NCI-H82 (cell line): ENCODE results near the gene PRKAR1A.
"Not testable (repeated sequence)": the region's sequence is repeated elsewhere in the genome, so short reads cannot be mapped to it uniquely, and the experiment has no call there.

Experiments
- DNase-seq: peaks from one replicate; lab custom pipeline; 2025; lab: John Stamatoyannopoulos, UW

The PRKAR1A gene

GRCh38 chr17:68511671-68512246 is 471 bp upstream of the PRKAR1A start:
- peak; percentile 89 for DNase-seq

GRCh38 chr17:68512960-68513474 is 787 bp downstream of the PRKAR1A start:
- DNase-seq, result peak; percentile 43

GRCh38 chr17:68513932-68514331 is 1.7 kb downstream of the PRKAR1A start:
- no peak for DNase-seq

- no peak for DNase-seq
Measured at GRCh38 chr17:68514831-68515635, 2.8 kb downstream of the PRKAR1A start.

GRCh38 chr17:68516732-68517131 is 4.5 kb downstream of the PRKAR1A start:
- DNase-seq, result no peak

- DNase-seq, result not testable (repeated sequence)
Measured at GRCh38 chr17:68517605-68518004, 5.4 kb downstream of the PRKAR1A start.

GRCh38 chr17:68518063-68518815 is 6.0 kb downstream of the PRKAR1A start:
- no peak for DNase-seq

- not testable (repeated sequence) for DNase-seq
Measured at GRCh38 chr17:68519051-68519450, 6.8 kb downstream of the PRKAR1A start.

- no peak for DNase-seq
Measured at GRCh38 chr17:68519911-68520310, 7.7 kb downstream of the PRKAR1A start.

GRCh38 chr17:68522266-68522665 is 10.0 kb downstream of the PRKAR1A start:
- no peak for DNase-seq

GRCh38 chr17:68526548-68526947 is 14.3 kb downstream of the PRKAR1A start:
- no peak for DNase-seq

- DNase-seq, result no peak
Measured at GRCh38 chr17:68527314-68527713, 15.1 kb downstream of the PRKAR1A start.

GRCh38 chr17:68531252-68531651 is 19.0 kb downstream of the PRKAR1A start:
- peak; percentile 13 for DNase-seq

- DNase-seq, result no peak
Measured at GRCh38 chr17:68532826-68533225, 20.6 kb downstream of the PRKAR1A start.

- peak; percentile 12 for DNase-seq
Measured at GRCh38 chr17:68533887-68534694, 21.9 kb downstream of the PRKAR1A start.

- no peak for DNase-seq
Measured at GRCh38 chr17:68534695-68535088, 22.5 kb downstream of the PRKAR1A start.

GRCh38 chr17:68535922-68536321 is 23.7 kb downstream of the PRKAR1A start:
- DNase-seq, result no peak

GRCh38 chr17:68539548-68540467 is 27.6 kb downstream of the PRKAR1A start:
- no peak for DNase-seq

GRCh38 chr17:68540981-68541380 is 28.8 kb downstream of the PRKAR1A start:
- no peak for DNase-seq

GRCh38 chr17:68541816-68542215 is 29.6 kb downstream of the PRKAR1A start:
- DNase-seq, result no peak
